B cell (primary cell): ENCODE data around the gene MARS1. TPM values are rescaled to one million over a fixed set of nuclear protein-coding genes. Genes with fewer than 3 reads are reported as not detected.

Experiments
- ATAC-seq: fragments of 200-7000 bp; cut with Tn5 transposase; one replicate; pipeline ENCODE4 v1.10.0; 2021; ENCODE audit warnings: low read depth, mild to moderate bottlenecking, moderate number of reproducible peaks, moderate library complexity
- CTCF ChIA-PET: fragments of 350-600 bp; sonication (Branson Sonifier 250); formaldehyde crosslinking; loops from one replicate; lab custom pipeline; 2021; ENCODE audit warnings: antibody characterized with exemption, inconsistent platforms; lab: Charles Lee
- POLR2A ChIA-PET: fragments of 350-600 bp; sonication (Branson Sonifier 250); formaldehyde crosslinking; loops from one replicate; lab custom pipeline; 2021; ENCODE audit warnings: antibody characterized with exemption; lab: Charles Lee
- DNase-seq: peaks from one replicate; pipeline ENCODE4 v3.0.0; 2013
- H2AFZ ChIP-seq: 2 replicates; pipeline ENCODE4 v1.6.1; 2012; ENCODE audit warnings: mild to moderate bottlenecking, low read depth, low read length; ENCODE audit not compliant: insufficient read depth, poor library complexity, severe bottlenecking
- H3K27ac ChIP-seq, 2 donors: 1 replicate in 1 of 2; 2 replicates in 1 of 2; pipeline ENCODE4 v1.5.1; 2012 to 2013; ENCODE audit warnings: low read length in 2 of 2, mild to moderate bottlenecking in 2 of 2, moderate library complexity in 1 of 2
- H3K27me3 ChIP-seq, 4 experiments: fragments of 200-600 bp in 1 of 4; sonication (generic) in 1 of 4; replicated peaks in 1 of 4; 1 replicate in 2 of 4; 2 replicates in 2 of 4; pipeline versions ENCODE4 v1.6.1 to v1.7.0; 2013 to 2016; ENCODE audit warnings: low read length in 3 of 4, mild to moderate bottlenecking in 2 of 4, mixed read lengths in 1 of 4, moderate library complexity in 1 of 4; ENCODE audit not compliant: insufficient read depth in 4 of 4, control insufficient read depth in 3 of 4; ENCODE audit errors: control extremely low read depth in 1 of 4
- H3K36me3 ChIP-seq, 2 experiments: replicated peaks in 1 of 2; 1 replicate in 1 of 2; 2 replicates in 1 of 2; pipeline versions ENCODE4 v1.6.1 to v1.7.1; 2013; ENCODE audit warnings: low read length in 1 of 2; ENCODE audit not compliant: insufficient read depth in 2 of 2, control insufficient read depth in 1 of 2; ENCODE audit errors: control extremely low read depth in 1 of 2, extremely low read depth in 1 of 2
- H3K4me1 ChIP-seq, 2 donors: fragments of 200-600 bp in 1 of 2; sonication (generic) in 1 of 2; 1 replicate in 1 of 2; 2 replicates in 1 of 2; pipeline versions ENCODE4 v1.5.1 to v1.6.1; 2013 to 2017; ENCODE audit warnings: low read length in 2 of 2; ENCODE audit not compliant: control insufficient read depth in 2 of 2, insufficient read depth in 2 of 2
- H3K4me2 ChIP-seq: replicated peaks from 2 replicates; pipeline ENCODE3; 2012; ENCODE audit warnings: mild to moderate bottlenecking, low read depth, low read length; ENCODE audit not compliant: poor library complexity, severe bottlenecking
- H3K4me3 ChIP-seq, 5 experiments: fragments of 200-600 bp in 1 of 5; sonication (generic) in 1 of 5; 1 replicate in 3 of 5; 2 replicates in 2 of 5; pipeline versions ENCODE4 v1.5.1 to v1.7.0; 2011 to 2016; ENCODE audit warnings: low read length in 4 of 5, mild to moderate bottlenecking in 4 of 5, low read depth in 2 of 5, control low read depth in 1 of 5, moderate library complexity in 1 of 5; ENCODE audit not compliant: insufficient read depth in 1 of 5; ENCODE audit errors: control extremely low read depth in 1 of 5, extremely low read depth in 1 of 5
- H3K79me2 ChIP-seq: fragments of 200-600 bp; sonication (generic); one replicate; pipeline ENCODE4 v1.6.0; 2016; ENCODE audit warnings: low read length; ENCODE audit not compliant: control insufficient read depth, insufficient read depth
- H3K9ac ChIP-seq: fragments of 200-600 bp; sonication (generic); 2 replicates; pipeline ENCODE4 v1.6.1; 2017; ENCODE audit warnings: mild to moderate bottlenecking, low read length, moderate library complexity
- H3K9me3 ChIP-seq, 3 donors: one replicate each; pipeline versions ENCODE4 v1.6.1 to v1.7.1; 2013; ENCODE audit warnings: low read length in 2 of 3; ENCODE audit not compliant: control insufficient read depth in 2 of 3, insufficient read depth in 1 of 3; ENCODE audit errors: control extremely low read depth in 1 of 3
- H4K20me1 ChIP-seq: 2 replicates; pipeline ENCODE4 v1.6.0; 2012; ENCODE audit warnings: mild to moderate bottlenecking, low read length; ENCODE audit not compliant: insufficient read depth, control insufficient read depth, poor library complexity, severe bottlenecking
- H3K27ac Mint-ChIP-seq: one replicate; pipeline ENCODE4 v1.8.0; 2021; ENCODE audit warnings: mixed read lengths
- H3K27me3 Mint-ChIP-seq: one replicate; pipeline ENCODE4 v1.8.0; 2021; ENCODE audit warnings: mixed read lengths
- H3K4me1 Mint-ChIP-seq: one replicate; pipeline ENCODE4 v1.8.0; 2021; ENCODE audit warnings: mixed read lengths
- H3K4me3 Mint-ChIP-seq: one replicate; pipeline ENCODE4 v1.8.0; 2021; ENCODE audit warnings: mixed read lengths
- H3K9me3 Mint-ChIP-seq: one replicate; pipeline ENCODE4 v1.8.0; 2022; ENCODE audit warnings: mixed read lengths; ENCODE audit not compliant: insufficient read depth
- EZH2 ChIP-seq: IDR thresholded peaks from 2 replicates; pipeline ENCODE4 v1.6.1; 2012; ENCODE audit warnings: borderline replicate concordance, low read depth, mild to moderate bottlenecking, moderate library complexity, low read length; ENCODE audit not compliant: insufficient read depth, poor library complexity, severe bottlenecking
- WGBS: methylation state at CpG from one replicate; pipeline ENCODE4 v1.1.5; 2013; ENCODE audit warnings: missing lambda C conversion rate; ENCODE audit not compliant: insufficient coverage; 5-methylcytosine and 5-hydroxymethylcytosine counted together
- intact Hi-C: fragments of 100-400 bp; cut with micrococcal nuclease; formaldehyde crosslinking; loops from one replicate; pipeline ENCODE4 v1.10.0; 2022
- polyA plus RNA-seq: library from polyadenylated mRNA; depleted of rRNA; stranded (reverse); fragments of >200 nt; gene quantifications from 2 replicates; pipeline ENCODE4 v1.2.3, GENCODE V29; 2012
- total RNA-seq, 2 donors: library from RNA; stranded (reverse); fragments of 120-200 nt in 1 of 2; gene quantifications; 1 replicate in 1 of 2; 2 replicates in 1 of 2; pipeline versions ENCODE4 v1.2.3 to v1.2.4, GENCODE V29; 2013 to 2022
- TF ChIP-seq, protein P1 (sequence below): fragments of 200-600 bp; IDR thresholded peaks from one replicate; pipeline ENCODE4 v1.8.0; 2022; ENCODE audit warnings: antibody characterized with exemption, mild to moderate bottlenecking

MARS1 gene
- total and polyA plus RNA-seq, 2 donors (not counting 1 experiment from before 2014, with no cell fraction given): 158 to 193 TPM

DNA sequence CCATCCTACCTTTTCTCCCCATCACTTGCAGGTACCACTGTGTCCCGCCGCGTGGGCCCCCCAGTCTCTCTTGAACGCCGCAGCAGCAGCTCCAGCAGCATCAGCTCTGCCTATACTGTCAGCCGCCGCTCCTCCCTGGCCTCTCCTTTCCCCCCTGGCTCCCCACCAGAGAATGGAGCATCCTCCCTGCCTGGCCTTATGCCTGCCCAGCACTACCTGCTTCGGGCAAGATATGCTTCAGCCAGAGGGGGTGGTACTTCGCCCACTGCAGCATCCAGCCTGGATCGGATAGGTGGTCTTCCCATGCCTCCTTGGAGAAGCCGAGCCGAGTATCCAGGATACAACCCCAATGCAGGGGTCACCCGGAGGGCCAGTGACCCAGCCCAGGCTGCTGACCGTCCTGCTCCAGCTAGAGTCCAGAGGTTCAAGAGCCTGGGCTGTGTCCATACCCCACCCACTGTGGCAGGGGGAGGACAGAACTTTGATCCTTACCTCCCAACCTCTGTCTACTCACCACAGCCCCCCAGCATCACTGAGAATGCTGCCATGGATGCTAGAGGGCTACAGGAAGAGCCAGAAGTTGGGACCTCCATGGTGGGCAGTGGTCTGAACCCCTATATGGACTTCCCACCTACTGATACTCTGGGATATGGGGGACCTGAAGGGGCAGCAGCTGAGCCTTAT, 17.4 kb upstream of the MARS1 start:
- peaks cover 27% of the 10 kb centered on the region for H3K4me1 Mint-ChIP-seq
- Histone ChIP-seq H3K27me3 (no peaks in the 10 kb centered on the region), H3K4me1 (peaks cover 18 to 26% of the 10 kb centered on the region in 2 donors), H3K4me2 (no peak overlapping the region), H3K9me3 (no peaks in the 10 kb centered on the region), H3K79me2 (peaks cover 26% of the 10 kb centered on the region), H3K4me3 (no peak overlapping the region), H2AFZ (no peak overlapping the region), H3K9ac (no peak overlapping the region), H4K20me1 (peaks cover 23% of the 10 kb centered on the region), H3K36me3 (peaks cover 2 to 65% of the 10 kb centered on the region in 2 experiments), H3K27ac (peak overlapping the region in 1 of 2 donors; percentile 52)
- no peak overlapping the region for H3K4me3 Mint-ChIP-seq
- no peak for ATAC-seq
- 99% methylated on average over 14 of the region's 14 CpGs for WGBS
- peak overlapping the region; percentile 46 for H3K27ac Mint-ChIP-seq
- TF ChIP-seq, protein P1, sequence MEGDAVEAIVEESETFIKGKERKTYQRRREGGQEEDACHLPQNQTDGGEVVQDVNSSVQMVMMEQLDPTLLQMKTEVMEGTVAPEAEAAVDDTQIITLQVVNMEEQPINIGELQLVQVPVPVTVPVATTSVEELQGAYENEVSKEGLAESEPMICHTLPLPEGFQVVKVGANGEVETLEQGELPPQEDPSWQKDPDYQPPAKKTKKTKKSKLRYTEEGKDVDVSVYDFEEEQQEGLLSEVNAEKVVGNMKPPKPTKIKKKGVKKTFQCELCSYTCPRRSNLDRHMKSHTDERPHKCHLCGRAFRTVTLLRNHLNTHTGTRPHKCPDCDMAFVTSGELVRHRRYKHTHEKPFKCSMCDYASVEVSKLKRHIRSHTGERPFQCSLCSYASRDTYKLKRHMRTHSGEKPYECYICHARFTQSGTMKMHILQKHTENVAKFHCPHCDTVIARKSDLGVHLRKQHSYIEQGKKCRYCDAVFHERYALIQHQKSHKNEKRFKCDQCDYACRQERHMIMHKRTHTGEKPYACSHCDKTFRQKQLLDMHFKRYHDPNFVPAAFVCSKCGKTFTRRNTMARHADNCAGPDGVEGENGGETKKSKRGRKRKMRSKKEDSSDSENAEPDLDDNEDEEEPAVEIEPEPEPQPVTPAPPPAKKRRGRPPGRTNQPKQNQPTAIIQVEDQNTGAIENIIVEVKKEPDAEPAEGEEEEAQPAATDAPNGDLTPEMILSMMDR: no peak
- no peak for TF ChIP-seq EZH2
- no peaks in the 10 kb centered on the region for H3K9me3 Mint-ChIP-seq
- CTCF ChIA-PET: no interaction called here
- intact Hi-C loops: no loop called here
- POLR2A ChIA-PET: interaction anchor here (0.7 kb wide), 1 partner anchor 56 kb away, joined by 3 read pairs; no protein-coding TSS in a partner anchor
- no peaks in the 10 kb centered on the region for H3K27me3 Mint-ChIP-seq
- DNase-seq: no peak

DNA sequence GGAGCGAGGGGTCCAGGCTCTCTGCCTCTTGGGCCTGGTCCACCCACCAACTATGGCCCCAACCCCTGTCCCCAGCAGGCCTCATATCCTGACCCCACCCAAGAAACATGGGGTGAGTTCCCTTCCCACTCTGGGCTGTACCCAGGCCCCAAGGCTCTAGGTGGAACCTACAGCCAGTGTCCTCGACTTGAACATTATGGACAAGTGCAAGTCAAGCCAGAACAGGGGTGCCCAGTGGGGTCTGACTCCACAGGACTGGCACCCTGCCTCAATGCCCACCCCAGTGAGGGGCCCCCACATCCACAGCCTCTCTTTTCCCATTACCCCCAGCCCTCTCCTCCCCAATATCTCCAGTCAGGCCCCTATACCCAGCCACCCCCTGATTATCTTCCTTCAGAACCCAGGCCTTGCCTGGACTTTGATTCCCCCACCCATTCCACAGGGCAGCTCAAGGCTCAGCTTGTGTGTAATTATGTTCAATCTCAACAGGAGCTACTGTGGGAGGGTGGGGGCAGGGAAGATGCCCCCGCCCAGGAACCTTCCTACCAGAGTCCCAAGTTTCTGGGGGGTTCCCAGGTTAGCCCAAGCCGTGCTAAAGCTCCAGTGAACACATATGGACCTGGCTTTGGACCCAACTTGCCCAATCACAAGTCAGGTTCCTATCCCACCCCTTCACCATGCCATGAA, 16.8 kb upstream of the MARS1 start:
- Histone ChIP-seq H3K9ac (no peak overlapping the region), H3K4me1 (peaks cover 25 to 33% of the 10 kb centered on the region in 2 donors), H3K4me2 (no peak overlapping the region), H3K9me3 (no peaks in the 10 kb centered on the region), H3K27me3 (no peaks in the 10 kb centered on the region), H4K20me1 (peaks cover 23% of the 10 kb centered on the region), H2AFZ (no peak overlapping the region), H3K27ac (peak overlapping the region in 1 of 2 donors; percentile 52), H3K4me3 (no peak overlapping the region), H3K79me2 (peaks cover 33% of the 10 kb centered on the region), H3K36me3 (peaks cover 2 to 65% of the 10 kb centered on the region in 2 experiments)
- ChIA-PET POLR2A (no interaction called here), CTCF (interaction anchor here (10.4 kb wide), 1 partner anchor 10 kb away, joined by 166 read pairs; the partner anchor contains the start of gene GLI1)
- no peak for DNase-seq
- no peak overlapping the region for H3K4me3 Mint-ChIP-seq
- 100% methylated on average over 2 of the region's 4 CpGs for WGBS
- intact Hi-C loops: no loop called here
- peak overlapping the region; percentile 46 for H3K27ac Mint-ChIP-seq
- ATAC-seq: no peak
- no peak for TF ChIP-seq EZH2
- TF ChIP-seq, protein P1: no peak
- peaks cover 32% of the 10 kb centered on the region for H3K4me1 Mint-ChIP-seq
- H3K27me3 Mint-ChIP-seq: no peaks in the 10 kb centered on the region
- no peaks in the 10 kb centered on the region for H3K9me3 Mint-ChIP-seq
